ENCODE data around the gene SRPK2.

Gene SRPK2

DNA sequence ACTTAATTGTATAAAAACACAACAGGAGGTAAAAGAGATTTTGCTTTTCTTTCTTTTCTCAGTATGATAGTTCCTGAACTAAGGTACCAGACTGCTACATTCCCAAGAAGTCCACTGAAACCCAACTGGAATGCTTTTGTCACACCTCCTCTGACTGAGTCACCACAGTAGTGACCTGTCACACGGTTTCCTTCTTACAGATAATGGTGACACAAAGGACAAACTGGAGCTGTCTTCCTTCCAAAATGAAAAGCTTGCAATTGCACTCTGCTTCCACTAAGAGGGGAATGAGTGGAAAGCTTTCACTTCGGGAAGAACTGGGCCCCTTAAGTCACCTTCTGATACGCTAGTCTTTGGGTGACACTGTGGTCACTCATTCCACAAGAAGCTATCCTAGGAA lies 252.5 kb downstream of the SRPK2 start:
- DNase-seq (ENCODE audit: low spot score) = no peak

DNA sequence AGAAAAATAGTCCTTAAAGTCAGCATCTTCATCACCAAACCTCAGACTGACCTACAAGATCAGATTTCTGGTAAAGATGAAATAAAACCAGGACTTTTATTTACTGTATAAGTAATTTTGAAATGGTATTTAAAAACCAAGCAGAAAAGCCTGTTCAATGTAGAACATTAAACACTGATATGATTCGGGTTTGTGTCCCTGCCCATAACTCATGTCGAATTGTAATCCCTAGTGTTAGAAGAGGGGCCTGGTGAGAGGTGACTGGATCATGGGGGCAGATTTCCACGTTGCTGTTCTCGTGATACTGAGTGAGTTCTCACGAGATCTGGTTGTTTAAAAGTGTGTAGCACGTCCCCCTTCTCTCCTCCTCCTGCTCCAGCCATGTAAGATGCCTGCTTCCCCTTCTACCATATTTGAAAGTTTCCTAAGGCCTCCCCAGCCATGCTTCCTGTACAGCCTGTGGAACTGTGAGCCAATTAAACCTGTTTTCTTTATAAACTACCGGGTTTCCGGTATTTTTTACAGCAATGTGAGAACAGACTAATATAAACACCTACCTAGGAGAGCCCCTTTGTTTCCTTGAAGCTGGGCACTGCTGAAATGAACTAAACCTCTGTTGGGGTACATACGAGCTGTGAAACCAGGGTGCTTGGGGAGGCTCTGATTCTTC lies 254.6 kb downstream of the SRPK2 start:
- no peak for DNase-seq (ENCODE audit: low spot score)

DNA sequence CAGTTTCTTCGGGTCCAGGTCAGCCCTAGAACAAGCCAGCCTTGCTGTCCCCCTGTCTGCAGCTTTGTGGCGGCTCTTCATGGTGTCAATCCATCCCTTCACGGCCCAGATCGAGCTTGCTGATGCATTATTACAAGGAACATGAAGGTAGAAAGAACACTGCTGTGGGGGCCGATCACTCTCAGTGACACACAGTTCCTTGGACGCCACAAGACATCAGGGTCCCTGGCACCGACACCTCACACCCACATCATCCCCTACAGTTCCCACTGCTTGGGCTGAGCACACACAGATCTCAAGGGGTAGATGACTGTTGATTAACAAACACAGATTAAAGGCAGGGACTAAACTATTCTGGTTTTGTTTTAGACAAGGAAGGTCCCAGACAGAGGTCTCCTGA lies 255.4 kb downstream of the SRPK2 start:
- DNase-seq (ENCODE audit: low spot score) = no peak

DNA sequence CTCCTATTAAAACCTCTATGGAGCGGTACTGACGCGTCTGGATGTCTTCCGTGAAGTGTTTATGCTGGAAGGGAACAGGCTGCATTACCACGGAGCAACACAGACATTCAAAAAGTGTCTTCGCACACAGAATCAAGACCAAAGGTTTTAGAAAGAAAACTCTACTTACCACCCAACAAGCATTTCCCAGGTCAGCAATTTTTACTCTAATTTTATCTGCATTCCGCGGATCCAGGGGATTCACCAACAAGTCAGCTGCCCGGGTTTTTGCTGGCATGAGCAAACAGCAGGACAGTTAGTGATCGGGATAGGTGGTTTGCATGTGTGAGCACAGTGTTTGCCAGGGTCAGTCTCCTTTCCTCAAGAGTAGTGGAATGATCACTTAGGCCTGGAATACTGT lies 255.9 kb downstream of the SRPK2 start:
- DNase-seq (ENCODE audit: low spot score) = no peak

DNA sequence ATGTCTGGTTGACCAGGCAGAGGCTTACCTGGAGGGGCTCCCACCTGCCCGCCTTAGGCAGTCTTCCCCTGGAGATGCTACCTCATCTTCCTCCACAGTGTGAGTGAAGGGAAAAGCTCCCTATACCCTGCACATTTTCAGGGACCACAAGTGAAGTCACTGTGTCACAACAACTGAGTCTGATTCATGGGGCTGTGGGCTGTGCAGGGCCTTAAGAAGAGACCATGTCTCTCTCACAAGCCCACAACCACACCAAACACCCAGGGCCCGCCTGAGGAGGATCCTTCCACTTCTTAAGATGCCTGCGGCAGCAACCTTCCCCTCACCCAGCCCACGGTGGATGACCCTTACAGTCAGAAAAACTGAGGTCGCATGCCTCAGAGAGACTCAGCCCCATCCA lies 256.4 kb downstream of the SRPK2 start:
- no peak for DNase-seq (ENCODE audit: low spot score)

DNA sequence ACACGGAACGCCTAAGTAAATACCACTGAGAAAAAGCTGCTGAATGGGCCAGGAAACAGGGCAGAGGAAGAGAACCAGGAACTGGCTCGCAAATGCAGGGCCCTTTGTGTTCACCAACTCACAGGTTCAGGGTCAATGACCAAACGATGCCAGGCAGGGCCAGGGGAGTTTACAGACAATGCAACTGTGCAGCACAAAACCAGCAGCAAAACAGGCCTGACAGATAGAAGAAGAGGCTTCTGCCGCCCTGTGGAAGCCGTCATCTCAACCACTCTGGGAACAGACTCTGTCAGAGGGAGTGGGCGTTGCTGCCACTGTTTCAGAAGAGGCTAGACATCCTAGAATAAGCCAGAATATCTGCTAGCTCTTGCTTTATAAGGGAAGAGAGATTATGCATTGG lies 256.8 kb downstream of the SRPK2 start:
- no peak for DNase-seq (ENCODE audit: low spot score)

DNA sequence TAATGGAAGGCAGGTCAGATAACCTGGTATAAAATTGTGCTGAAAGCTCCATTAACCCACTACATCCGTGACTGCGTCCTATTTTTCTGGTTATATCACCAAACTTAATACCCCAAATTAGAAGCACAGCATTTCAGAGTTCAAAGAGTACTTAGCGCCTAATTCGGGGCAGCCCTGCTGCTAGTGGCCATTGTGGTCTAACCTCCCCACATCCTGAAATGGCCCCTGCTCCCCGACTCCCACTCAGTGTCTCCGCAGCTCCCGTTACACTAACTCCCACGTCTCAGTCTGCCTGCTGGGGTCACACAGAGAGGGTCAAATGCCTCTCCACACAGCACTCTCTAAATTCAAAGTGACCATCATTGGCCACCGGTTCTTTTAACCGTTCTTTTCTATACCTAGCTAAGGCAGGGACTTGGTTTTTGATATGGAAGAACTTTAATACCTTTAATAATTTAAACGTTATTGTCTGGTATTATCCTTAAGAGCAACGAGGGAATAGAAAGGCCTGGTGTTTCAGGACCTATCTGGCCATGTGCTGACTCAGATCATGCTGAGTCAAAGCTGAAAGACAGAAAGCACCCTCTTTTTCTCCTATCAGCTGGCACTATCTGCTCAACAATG lies 257.6 kb downstream of the SRPK2 start:
- DNase-seq (ENCODE audit: low spot score) = no peak

DNA sequence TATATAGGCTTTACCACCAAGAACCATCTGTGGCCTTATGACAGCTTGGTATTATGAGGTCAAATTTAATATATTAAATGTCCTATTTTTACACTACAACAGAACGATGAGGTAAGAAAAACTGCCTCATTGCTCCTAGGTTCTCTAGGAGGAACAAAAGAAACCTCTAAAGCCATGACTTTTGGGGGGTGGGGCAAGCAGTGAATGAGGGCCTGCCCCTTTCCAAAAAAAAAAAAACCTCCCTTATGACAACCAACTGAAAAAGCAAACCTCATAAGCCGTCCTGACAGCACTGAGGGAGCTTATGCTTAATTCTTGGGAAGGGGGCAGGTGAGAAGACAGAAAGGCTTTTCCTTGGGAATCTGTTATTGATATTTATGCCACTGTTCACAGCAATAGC lies 258.1 kb downstream of the SRPK2 start:
- no peak for DNase-seq (ENCODE audit: low spot score)

DNA sequence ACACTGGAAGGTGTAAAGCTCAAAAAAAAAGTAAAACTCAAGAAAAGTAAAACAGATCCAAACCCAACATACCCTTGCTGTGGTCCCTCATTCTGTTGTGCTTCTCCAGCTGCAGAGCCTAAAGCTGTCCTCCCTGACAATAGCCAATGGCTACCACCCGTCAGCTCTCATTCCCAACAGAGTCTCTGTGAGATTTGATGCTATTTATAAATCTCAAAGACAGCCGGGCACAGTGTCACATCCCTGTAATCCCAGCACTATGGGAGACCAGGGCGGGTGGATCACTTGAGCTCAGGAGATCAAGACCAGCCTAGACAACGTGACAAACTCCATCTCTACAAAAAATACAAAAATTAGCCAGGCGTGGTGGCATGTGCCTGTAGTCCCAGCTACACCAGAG lies 258.7 kb downstream of the SRPK2 start:
- no peak for DNase-seq (ENCODE audit: low spot score)

DNA sequence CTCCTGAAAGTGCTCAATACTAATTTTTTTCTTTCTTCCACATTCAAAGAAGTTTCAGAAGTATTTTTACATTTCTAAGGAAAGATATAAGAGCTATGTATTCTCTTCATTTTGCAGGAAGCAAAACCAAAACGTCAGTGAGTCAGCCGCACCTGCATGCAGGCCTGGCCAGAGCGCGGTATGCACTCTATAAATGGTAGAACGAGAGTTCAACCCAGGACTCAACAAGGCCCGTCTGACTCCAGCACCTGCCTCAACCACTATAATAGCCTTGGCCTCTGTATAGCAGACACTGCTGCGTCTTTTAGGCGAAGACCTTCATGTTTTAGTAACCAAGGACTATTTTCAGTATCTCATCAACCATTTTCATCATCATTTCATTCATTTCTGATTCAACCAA lies 261.5 kb downstream of the SRPK2 start:
- no peak for DNase-seq (ENCODE audit: low spot score)

DNA sequence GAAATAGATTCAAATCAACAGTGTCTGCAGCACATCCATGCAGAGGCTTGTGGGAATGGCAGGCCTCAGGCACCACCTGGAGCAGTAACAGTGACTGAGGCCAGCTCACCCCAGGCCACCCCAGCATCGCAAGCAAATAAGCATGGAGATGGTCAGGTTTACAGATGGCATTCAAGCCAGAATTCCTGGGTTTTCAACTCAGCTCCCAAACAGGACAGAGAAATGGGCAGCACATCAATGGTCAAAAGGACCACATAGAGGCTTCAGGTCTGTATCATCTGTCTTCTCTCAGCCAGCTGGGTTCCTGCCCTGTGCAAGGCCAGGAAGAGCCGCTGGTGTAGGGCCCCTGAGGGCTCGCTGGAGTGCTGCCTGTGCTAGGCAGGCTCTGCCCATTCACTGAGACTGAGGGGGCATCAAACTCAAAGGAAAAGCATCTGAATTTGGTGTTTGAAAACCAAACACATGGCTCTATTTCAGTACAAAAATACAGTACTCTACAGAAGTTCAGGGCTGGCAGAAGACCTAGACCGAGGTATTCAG lies 262.2 kb downstream of the SRPK2 start:
- no peak for DNase-seq (ENCODE audit: low spot score)

DNA sequence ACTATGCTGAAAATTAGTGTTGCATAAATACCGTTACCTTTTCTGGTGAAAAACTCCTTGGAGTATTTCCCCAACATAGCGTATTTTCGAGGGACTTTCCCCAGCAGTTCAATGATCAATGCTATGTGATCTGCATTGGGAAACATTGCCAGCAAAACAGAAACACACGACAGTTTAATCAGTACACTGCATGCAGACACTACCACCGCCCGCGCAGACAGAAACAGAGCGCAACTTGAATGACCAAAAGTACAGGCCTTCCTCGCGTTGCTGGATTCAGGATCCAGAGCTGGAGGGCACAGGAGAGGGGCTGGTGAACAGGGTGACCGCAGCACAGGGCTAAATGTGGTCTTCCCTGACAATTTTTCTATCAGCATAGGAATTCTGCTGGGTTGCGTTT lies 263.0 kb downstream of the SRPK2 start:
- no peak for DNase-seq (ENCODE audit: low spot score)

DNA sequence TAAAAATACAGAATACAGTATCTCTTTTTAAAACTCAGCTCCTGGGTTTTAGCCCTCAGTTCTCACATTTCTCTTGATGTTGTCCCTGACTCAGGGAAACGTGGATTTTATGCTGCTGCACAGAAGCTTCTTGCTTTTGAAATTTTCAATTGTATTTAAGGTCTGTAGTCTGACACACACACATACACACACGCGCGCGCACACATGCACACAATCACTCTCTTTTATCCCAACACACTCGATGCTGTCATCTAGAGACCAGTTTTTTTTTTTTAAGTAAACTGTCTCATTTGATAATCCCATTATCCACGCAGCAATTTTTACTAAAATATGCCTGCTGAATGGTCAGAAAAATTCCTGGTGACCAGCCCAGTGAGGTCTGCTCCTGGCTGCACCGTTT lies 266.1 kb downstream of the SRPK2 start:
- DNase-seq (ENCODE audit: low spot score) = no peak

DNA sequence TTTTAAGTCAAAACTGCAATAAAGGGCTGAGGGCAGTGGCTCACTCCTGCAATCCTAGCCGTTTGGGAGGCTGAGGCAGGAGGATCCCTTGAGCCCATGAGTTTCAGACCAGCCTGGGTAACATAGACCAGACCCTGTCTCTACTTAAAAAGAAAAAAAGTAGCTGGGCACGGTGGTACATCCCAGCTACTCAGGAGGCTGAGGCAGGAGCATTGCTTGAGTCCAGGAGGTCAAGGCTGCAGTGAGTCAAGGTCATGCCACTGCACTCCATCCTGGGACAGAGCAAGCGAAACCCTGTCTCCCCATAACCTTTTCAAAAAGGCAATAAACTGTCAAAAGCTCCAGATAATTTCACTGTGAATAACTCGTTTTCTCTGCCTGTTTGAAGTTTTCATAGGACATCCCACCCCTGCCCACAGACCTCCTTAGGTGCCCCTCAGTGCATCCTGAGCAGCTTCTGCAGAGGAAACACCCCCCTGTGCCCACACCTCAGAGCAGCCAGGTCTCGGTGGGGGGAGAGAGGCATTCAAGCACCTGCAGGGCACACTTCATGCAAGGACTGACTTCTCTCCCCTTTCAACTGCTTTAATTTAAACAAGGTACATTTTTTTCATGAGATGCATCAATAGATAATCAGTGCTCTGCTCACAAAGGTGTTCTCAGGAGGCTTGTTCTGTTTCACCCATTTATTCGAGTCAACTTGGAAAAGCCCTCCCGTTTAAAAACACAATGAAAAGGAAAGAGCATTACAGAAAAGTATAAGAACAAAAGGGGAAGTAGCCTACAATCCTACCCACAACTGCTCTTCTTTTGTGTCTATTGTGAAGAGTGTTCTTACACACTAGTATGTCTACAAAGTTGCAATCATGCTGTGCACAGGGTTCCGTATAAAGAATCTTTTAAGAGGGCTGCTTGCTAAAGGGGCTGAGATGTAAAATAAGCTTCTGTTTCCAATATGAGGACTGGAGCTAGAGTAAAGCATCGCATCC lies 269.8 kb downstream of the SRPK2 start:
- no peak for DNase-seq (ENCODE audit: low spot score)

DNA sequence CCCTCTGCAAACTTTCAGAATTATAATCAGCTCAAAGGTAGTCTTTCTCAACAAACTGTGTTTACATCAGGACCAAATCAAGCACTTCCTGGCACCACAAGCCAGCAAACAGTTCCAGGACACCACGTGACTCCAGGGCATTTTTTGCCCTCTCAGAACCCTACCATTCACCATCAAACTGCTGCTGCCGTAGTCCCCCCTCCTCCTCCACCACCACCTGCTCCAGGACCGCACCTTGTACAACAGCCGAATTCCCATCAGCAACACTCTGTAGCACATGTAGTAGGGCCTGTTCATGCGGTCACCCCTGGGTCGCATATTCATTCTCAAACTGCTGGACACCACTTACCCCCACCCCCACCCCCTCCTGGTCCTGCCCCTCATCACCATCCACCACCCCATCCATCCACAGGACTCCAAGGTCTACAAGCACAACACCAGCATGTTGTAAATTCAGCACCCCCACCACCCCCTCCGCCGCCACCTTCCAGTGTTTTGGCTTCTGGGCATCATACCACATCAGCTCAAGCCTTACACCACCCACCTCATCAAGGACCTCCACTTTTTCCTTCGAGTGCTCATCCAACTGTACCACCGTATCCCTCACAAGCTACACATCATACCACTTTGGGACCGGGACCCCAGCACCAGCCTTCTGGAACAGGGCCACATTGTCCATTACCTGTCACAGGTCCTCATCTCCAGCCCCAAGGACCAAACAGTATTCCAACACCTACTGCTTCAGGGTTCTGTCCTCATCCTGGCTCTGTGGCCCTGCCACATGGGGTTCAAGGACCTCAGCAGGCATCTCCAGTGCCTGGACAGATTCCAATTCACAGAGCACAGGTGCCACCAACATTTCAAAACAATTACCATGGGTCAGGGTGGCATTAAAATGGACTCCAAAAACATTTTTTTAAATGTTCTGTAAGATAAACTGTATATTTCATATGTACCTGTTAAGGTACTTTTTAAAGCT lies 276.0 kb downstream of the SRPK2 start:
- DNase-seq (ENCODE audit: low spot score) = no peak

DNA sequence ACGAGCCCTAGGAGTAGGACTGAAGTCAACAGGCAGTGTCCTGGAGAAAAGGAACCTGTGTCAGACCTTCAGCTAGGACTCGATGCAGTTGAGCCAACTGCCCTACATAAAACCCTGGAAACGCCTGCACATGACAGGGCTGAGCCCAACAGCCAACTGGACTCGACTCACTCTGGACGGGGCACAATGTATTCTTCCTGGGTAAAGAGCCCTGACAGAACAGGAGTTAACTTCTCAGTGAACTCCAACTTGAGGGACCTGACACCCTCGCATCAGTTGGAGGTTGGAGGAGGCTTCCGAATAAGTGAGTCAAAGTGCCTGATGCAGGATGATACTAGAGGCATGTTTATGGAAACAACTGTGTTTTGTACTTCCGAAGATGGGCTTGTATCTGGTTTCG lies 281.3 kb downstream of the SRPK2 start:
- DNase-seq (ENCODE audit: low spot score) = no peak

DNA sequence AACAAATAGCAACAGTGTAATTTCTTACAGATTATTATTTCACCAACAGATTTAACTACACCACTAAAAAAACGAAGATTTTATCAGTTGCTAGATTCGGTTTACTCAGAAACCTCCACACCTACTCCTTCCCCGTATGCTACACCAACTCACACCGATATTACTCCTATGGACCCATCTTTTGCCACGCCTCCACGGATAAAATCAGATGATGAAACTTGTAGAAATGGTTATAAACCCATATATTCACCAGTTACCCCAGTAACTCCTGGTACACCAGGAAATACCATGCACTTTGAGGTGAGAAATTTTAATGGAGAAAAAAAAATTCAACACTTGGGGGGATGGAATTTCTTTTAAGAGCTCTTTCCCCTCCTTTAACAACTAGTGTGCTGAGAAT lies 282.2 kb downstream of the SRPK2 start:
- DNase-seq (ENCODE audit: low spot score) = peak; percentile 7

DNA sequence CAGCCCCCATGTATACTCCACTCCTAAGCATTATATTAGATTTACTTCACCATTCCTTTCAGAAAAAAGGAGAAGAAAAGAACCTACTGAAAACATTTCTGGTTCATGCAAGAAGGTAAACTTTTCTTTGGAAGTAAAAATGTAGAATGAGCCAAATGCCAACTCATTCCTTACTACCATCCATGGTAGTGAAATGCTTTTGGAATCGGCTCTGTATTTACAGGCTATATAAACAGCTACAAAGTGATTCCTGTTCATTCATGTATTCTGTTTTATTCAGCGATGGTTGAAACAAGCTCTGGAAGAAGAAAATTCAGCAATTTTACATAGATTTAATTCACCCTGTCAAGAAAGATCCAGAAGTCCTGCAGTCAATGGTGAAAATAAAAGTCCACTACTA lies 283.1 kb downstream of the SRPK2 start:
- DNase-seq (ENCODE audit: low spot score) = no peak

DNA sequence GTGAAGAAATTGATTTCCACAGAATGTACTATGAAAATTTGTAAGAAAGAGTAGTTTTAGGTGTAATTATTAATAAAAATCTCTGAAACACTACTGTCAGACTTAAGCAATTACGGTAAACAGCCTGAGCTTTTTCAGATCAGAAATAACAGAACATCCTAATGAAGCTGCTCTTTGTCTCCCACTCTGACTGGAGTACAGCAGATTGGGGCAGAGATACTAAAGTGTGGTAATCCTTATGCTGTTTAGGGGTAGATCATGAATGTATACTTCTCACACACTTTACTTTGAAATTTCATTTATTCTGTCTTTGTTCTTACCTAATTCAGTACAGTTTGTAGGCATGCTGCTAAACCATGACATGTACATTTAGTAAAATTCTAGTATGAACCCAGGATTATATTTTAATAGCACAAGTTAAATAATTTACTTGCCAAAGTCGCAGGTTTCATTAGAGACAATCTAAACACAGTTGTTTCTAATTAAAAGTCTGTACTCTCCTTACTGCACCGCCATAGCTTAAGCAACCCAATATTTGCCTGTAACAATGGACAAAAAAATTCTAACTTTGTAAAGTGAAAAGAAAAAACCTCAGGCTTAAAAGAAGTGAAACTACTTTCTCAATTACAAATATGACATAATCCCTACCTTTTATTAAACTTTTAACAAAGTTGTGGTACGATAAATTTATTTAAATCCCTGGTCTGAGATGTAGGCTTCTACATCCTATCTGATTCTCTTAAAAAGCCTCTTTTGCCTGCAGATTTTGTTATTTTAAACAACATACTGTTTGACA lies 286.0 kb downstream of the SRPK2 start:
- no peak for DNase-seq (ENCODE audit: low spot score)

DNA sequence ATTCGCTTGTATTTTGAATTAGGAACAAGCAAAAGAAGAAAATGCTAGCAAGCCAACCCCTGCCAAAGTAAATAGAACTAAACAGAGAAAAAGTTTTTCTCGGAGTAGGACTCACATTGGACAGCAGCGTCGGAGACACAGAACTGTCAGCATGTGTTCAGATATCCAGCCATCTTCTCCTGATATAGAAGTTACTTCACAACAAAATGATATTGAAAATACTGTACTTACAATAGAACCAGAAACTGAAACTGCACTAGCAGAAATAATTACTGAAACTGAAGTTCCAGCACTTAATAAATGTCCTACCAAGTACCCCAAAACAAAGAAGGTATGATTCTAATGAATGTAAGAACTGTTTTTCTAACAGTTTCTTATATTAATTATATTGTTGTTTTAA lies 286.9 kb downstream of the SRPK2 start:
- DNase-seq (ENCODE audit: low spot score) = no peak
